Uterus (tissue), 2 donors: ENCODE measurements around the gene PITPNM3.

ENCODE experiments used
- POLR2A ChIP-seq, 2 donors: fragments of 450-650 bp; IDR thresholded peaks; one replicate each; pipeline ENCODE4 v1.6.1; 2016; ENCODE audit warnings: antibody characterized with exemption in 2 of 2, mild to moderate bottlenecking in 1 of 2, moderate library complexity in 1 of 2
- TF ChIP-seq, protein P1 (sequence below), 4 experiments: fragments of 200-600 bp in 2 of 4; fragments of 450-650 bp in 2 of 4; sonication (generic) in 2 of 4; IDR thresholded peaks; one replicate each; pipeline ENCODE4 v1.5.1; 2016 to 2019; ENCODE audit warnings: antibody characterized with exemption in 4 of 4, mild to moderate bottlenecking in 2 of 4, moderate library complexity in 1 of 4

DNA sequence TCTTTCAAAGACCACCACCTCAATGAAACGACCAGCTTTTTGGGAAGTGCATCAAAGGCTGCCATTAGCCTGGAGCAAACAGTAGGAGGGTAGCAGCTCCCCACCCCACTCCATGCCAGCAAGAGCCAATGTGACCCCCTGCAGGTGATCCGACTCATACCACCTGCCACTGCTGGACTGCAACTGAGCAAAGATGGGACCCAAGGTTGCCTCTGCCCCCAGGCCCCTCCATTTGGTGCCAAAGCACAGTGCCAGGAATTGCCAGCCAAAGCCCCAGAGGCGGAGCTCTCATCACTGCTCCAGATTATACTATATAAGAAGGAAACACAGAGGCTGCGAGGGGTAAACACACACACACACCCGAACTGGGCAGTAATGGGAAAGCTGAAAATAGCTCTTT, 8.3 kb downstream of the PITPNM3 start:
- TF ChIP-seq, protein P1, sequence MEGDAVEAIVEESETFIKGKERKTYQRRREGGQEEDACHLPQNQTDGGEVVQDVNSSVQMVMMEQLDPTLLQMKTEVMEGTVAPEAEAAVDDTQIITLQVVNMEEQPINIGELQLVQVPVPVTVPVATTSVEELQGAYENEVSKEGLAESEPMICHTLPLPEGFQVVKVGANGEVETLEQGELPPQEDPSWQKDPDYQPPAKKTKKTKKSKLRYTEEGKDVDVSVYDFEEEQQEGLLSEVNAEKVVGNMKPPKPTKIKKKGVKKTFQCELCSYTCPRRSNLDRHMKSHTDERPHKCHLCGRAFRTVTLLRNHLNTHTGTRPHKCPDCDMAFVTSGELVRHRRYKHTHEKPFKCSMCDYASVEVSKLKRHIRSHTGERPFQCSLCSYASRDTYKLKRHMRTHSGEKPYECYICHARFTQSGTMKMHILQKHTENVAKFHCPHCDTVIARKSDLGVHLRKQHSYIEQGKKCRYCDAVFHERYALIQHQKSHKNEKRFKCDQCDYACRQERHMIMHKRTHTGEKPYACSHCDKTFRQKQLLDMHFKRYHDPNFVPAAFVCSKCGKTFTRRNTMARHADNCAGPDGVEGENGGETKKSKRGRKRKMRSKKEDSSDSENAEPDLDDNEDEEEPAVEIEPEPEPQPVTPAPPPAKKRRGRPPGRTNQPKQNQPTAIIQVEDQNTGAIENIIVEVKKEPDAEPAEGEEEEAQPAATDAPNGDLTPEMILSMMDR (IDR thresholded peaks at IDR 0.05) = no peak
- TF ChIP-seq POLR2A (IDR thresholded peaks at IDR 0.05) = no peak
